NT2/D1 (cell line): Measurements from ENCODE around the gene SLC49A3.

ENCODE experiments used
- YY1 ChIP-seq: IDR thresholded peaks from 2 replicates; pipeline ENCODE4 v1.6.1; 2011; ENCODE audit not compliant: insufficient read length, insufficient read depth
- ZNF274 ChIP-seq: IDR thresholded peaks from 2 replicates; pipeline ENCODE4 v1.6.1; 2011; ENCODE audit warnings: mild to moderate bottlenecking, low read depth, low read length

DNA sequence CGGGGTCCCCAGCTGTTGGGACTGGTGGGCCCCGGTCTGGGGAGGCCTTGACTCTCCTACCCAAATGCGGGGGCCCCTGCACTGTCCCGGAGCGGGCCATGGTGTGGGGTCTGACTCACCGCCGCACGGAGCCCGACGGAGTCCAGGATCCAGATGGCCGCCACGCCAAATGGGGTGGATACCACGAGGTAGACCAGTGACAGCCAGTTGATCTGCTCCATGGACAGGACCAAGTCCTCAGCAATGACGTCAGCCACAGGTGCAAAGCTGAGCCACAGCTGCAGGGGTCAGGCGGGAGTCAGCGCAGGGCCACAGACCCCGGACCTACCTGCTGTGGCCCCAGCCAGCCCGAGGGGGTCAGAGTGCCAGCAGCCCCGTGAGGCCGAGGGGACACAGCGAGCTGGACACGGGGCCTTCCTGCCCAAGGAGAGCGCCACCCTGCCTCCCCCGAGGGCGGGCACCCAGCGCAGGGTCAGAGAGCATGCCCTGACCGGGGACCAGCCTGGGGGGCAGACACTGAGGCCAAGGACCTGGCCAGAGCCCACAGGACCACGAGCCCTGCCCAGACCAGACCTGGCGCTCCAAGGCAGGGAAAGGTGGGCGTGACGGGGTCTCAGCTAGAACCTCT lies 2.4 kb downstream of the SLC49A3 start:
- TF ChIP-seq ZNF274 (no peak), YY1 (no peak)
